Activated CD8-positive, alpha-beta T cell treated with anti-CD3 and anti-CD28 coated beads for 36 hours (primary cell): Measurements from ENCODE around the gene CFAP221. TPM values are rescaled to one million over a fixed set of nuclear protein-coding genes. Genes with fewer than 3 reads are reported as not detected.

Source experiments
- ATAC-seq: fragments of 200-7000 bp; cut with Tn5 transposase; one replicate; pipeline ENCODE4 v1.10.0; 2021; ENCODE audit warnings: mild to moderate bottlenecking, moderate library complexity
- CTCF ChIA-PET: fragments of 350-600 bp; sonication (Branson Sonifier 250); formaldehyde crosslinking; loops from one replicate; lab custom pipeline; 2021; ENCODE audit warnings: antibody characterized with exemption; lab: Charles Lee
- POLR2A ChIA-PET: fragments of 350-600 bp; sonication (Branson Sonifier 250); formaldehyde crosslinking; loops from one replicate; lab custom pipeline; 2021; ENCODE audit warnings: antibody characterized with exemption; lab: Charles Lee
- DNase-seq: peaks from one replicate; pipeline ENCODE4 v3.0.0-alpha.2; 2020
- H3K27ac Mint-ChIP-seq: one replicate; pipeline ENCODE4 v1.8.0; 2021; ENCODE audit warnings: mild to moderate bottlenecking, mixed read lengths
- H3K27me3 Mint-ChIP-seq: one replicate; pipeline ENCODE4 v1.8.0; 2021; ENCODE audit warnings: mixed read lengths
- H3K36me3 Mint-ChIP-seq: one replicate; pipeline ENCODE4 v1.8.0; 2021; ENCODE audit warnings: low read depth, mixed read lengths
- H3K4me1 Mint-ChIP-seq: one replicate; pipeline ENCODE4 v1.8.0; 2021; ENCODE audit warnings: low read depth, mixed read lengths
- H3K4me3 Mint-ChIP-seq: one replicate; pipeline ENCODE4 v1.8.0; 2021; ENCODE audit warnings: mild to moderate bottlenecking, moderate library complexity, mixed read lengths
- H3K9me3 Mint-ChIP-seq: one replicate; pipeline ENCODE4 v1.8.0; 2021; ENCODE audit warnings: mixed read lengths
- CTCF ChIP-seq: fragments of 200-600 bp; IDR thresholded peaks from one replicate; pipeline ENCODE4 v1.8.0; 2022; ENCODE audit warnings: antibody characterized with exemption, mild to moderate bottlenecking
- intact Hi-C: fragments of 100-400 bp; cut with micrococcal nuclease; formaldehyde crosslinking; loops from one replicate; pipeline ENCODE4 v1.10.0; 2022
- total RNA-seq, 2 experiments: library from RNA; stranded (reverse); gene quantifications; one replicate each; pipeline ENCODE4 v1.2.3, GENCODE V29; 2021

The CFAP221 gene
- total RNA-seq, 2 experiments from 2014 or later, result not detected

- CTCF ChIA-PET, result interaction anchor here (1.0 to 2.0 kb wide), 2 partner anchors 8 to 37 kb away, joined by 4 to 5 read pairs; no protein-coding TSS in a partner anchor
- Mint-ChIP-seq H3K9me3 (no peaks in the 10 kb centered on the region), H3K4me1 (no peaks in the 10 kb centered on the region), H3K4me3 (no peak overlapping the region), H3K27me3 (peaks cover 32% of the 10 kb centered on the region), H3K27ac (no peak overlapping the region), H3K36me3 (no peaks in the 10 kb centered on the region)
- POLR2A ChIA-PET, result no interaction called here
- DNase-seq (no peak), ATAC-seq (no peak)
- no peak for TF ChIP-seq CTCF
- intact Hi-C loops, result no loop called here
These were observed 25.2 kb upstream of the CFAP221 start for GRCh38 chr2:119519057-119519408.

GRCh38 chr2:119520696-119521432 is 23.4 kb upstream of the CFAP221 start:
- DNase-seq, result no peak
- no peaks in the 10 kb centered on the region for H3K9me3 Mint-ChIP-seq
- POLR2A ChIA-PET, result no interaction called here
- no peaks in the 10 kb centered on the region for H3K36me3 Mint-ChIP-seq
- H3K4me3 Mint-ChIP-seq, result no peak overlapping the region
- ATAC-seq, result no peak
- TF ChIP-seq CTCF, result no peak
- peaks cover 32% of the 10 kb centered on the region for H3K27me3 Mint-ChIP-seq
- intact Hi-C loops, result no loop called here
- CTCF ChIA-PET, result no interaction called here
- H3K27ac Mint-ChIP-seq, result no peak overlapping the region
- no peaks in the 10 kb centered on the region for H3K4me1 Mint-ChIP-seq

GRCh38 chr2:119521433-119522050 is 22.7 kb upstream of the CFAP221 start:
- Mint-ChIP-seq H3K9me3 (no peaks in the 10 kb centered on the region), H3K27me3 (peaks cover 35% of the 10 kb centered on the region), H3K4me3 (no peak overlapping the region), H3K36me3 (no peaks in the 10 kb centered on the region), H3K27ac (no peak overlapping the region), H3K4me1 (no peaks in the 10 kb centered on the region)
- POLR2A ChIA-PET, result no interaction called here
- CTCF ChIA-PET, result no interaction called here
- TF ChIP-seq CTCF, result no peak
- DNase-seq (no peak), ATAC-seq (no peak)
- intact Hi-C loops, result no loop called here

- CTCF ChIA-PET, result no interaction called here
- DNase-seq (no peak), ATAC-seq (no peak)
- Mint-ChIP-seq H3K27ac (no peak overlapping the region), H3K27me3 (peaks cover 38% of the 10 kb centered on the region), H3K4me1 (no peaks in the 10 kb centered on the region), H3K9me3 (no peaks in the 10 kb centered on the region), H3K4me3 (no peak overlapping the region), H3K36me3 (no peaks in the 10 kb centered on the region)
- intact Hi-C loops, result no loop called here
- POLR2A ChIA-PET, result no interaction called here
- no peak for TF ChIP-seq CTCF
These were observed 21.6 kb upstream of the CFAP221 start for GRCh38 chr2:119522671-119523070.

GRCh38 chr2:119523383-119523951 is 20.8 kb upstream of the CFAP221 start:
- H3K27me3 Mint-ChIP-seq, result peaks cover 35% of the 10 kb centered on the region
- ATAC-seq (no peak), DNase-seq (no peak)
- no peak for TF ChIP-seq CTCF
- no peaks in the 10 kb centered on the region for H3K4me1 Mint-ChIP-seq
- ChIA-PET CTCF (no interaction called here), POLR2A (no interaction called here)
- no peak overlapping the region for H3K4me3 Mint-ChIP-seq
- H3K27ac Mint-ChIP-seq, result no peak overlapping the region
- intact Hi-C loops, result no loop called here
- no peaks in the 10 kb centered on the region for H3K36me3 Mint-ChIP-seq
- H3K9me3 Mint-ChIP-seq, result no peaks in the 10 kb centered on the region
